HG03066 (cell line): ENCODE data around the gene RBBP8.

ENCODE experiments used
- ATAC-seq: cut with Tn5 transposase; IDR thresholded peaks from one replicate; pipeline ENCODE4 v1.9.1; 2021; ENCODE audit warnings: low read depth; ENCODE audit not compliant: unreplicated experiment

The RBBP8 gene

DNA sequence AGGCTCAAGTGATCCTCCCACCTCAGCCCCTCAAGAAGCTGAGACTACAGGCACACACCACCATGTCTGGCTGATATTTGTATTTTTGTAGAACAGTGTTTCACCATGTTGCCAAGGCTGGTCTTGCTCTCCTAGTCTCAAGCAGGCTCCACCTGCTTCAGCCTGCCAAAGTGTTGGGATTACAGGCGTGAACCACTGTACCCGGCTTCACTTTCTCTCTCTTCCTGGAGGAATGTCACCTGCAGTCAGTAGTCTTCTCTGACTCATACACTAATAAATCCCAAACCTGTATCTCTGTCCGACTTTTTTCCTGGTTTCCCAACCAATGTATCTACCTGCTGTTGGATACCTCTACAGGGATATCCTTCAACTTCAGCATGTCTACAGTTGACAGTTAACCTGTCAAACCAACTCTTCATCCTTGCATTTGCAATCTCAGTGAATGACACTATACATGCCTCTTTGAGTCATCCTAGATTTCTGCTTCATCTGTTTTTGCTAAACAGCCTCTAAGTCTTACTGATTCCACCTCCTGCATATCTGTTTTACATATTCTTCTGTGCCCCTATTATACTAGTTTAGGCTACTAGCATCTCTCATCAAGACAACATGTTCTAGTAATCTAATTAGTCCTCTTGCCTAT is 54.5 kb downstream of the RBBP8 start:
- no peak for ATAC-seq

DNA sequence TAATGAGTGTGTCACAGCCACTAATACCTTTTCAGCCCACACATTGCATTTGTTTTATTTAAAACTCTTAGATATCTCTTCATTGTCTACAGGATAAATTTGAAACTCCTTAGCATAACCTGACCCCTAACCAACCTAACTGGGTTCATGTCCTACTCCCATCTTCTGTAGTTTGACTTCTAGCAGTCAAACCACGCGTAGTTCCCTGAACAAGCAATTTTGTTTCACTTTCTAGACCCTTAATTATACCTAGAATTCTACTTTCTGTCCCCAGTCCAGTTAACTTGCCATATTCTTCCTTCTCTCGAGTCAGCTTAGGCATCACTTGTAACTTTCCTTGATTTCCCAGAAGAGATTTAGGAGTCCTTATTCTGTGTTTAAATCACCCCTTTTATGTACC is 55.1 kb downstream of the RBBP8 start:
- ATAC-seq, result no peak

DNA sequence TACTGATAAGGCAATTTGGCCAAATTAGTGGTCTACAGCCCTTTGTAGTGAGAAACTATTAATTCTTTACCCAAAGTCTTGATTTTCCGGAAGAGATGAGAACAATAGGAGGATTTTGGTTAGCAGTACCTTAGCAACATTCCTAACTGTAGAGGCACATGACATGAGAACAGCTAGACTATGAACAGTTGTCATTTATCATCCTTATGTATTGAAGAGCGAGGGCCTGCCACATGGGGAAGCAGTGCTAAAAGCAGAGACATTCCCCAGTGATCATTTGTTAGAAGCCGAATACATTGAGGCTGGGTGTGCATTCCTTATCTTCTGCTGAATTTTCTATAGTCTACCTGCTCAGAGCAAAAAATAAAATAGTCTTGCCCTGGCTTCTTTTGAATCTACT is 65.2 kb downstream of the RBBP8 start:
- no peak for ATAC-seq

DNA sequence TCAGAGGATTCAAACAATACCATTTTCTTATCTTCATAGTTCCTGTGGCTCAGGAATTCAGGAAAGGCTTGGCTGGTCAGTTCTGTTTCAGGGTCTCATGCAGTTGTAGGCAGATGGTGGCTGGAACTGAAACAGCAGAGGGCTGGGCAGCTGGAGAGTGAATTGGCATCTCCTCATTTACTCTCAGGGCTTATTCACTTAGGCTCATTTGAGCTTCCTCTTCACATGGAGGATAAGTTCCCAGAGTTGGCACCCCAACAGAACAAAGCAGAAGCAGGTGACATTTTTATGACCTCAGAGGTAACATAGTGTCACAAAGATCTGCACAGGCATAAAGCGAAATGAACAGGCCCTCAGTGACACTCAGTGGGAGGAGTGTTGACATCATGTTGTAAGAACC is 66.1 kb downstream of the RBBP8 start:
- no peak for ATAC-seq

DNA sequence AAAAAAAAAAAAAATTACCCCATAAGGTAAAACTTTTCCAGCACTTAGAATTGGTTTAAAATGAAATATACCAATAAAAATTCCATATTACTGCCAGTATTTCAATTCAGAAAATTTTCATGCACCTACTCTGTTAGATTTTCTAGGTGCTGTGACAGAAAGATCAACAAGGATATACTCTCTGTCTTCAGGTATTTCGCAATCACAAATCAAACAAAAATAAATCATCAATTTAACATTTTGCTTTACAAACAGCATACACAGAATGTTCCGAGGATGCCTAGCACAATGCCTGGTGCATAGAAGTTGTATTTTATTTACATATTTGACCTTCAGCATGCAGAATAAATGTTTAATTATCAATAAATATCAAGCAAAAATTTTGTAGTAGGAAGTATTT is 66.5 kb downstream of the RBBP8 start:
- no peak for ATAC-seq

DNA sequence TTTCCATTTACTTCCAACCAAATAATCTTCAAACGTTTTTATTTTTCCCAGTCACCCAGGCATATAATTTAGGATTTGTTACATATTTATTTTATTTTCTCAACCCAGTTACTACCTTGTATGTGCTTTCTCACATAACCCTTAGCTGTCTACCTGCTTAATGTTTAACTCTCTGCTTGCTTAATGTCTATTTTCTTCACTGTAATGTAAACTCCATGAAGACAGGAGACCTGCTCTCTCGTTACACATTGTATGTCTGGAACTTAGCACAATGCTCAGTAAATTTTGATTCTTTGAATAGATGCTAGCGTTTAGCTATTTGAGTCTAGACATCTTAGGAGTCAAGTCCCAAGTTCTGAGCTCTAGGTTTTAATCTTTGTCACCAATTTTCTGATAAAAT is 70.2 kb downstream of the RBBP8 start:
- ATAC-seq, result no peak

DNA sequence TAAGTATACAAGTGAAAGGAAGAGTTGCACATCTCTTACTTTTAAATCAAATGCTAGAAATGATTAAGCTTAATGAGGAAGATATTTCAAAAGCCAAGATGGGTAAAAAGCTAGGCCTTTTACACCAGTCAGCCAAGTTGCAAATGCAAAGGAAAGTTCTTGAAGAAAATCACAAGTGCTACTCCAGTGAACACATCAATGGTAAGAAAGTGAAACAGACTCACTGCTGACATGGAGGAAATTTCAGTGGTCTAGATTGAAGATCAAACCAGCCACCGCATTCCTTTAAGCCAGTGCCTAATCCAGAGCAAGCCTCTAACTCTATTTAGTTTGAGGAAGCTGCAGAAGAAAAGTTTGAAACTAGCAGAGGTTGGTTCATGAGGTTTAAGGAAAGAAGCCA is 79.1 kb downstream of the RBBP8 start:
- ATAC-seq, result no peak

DNA sequence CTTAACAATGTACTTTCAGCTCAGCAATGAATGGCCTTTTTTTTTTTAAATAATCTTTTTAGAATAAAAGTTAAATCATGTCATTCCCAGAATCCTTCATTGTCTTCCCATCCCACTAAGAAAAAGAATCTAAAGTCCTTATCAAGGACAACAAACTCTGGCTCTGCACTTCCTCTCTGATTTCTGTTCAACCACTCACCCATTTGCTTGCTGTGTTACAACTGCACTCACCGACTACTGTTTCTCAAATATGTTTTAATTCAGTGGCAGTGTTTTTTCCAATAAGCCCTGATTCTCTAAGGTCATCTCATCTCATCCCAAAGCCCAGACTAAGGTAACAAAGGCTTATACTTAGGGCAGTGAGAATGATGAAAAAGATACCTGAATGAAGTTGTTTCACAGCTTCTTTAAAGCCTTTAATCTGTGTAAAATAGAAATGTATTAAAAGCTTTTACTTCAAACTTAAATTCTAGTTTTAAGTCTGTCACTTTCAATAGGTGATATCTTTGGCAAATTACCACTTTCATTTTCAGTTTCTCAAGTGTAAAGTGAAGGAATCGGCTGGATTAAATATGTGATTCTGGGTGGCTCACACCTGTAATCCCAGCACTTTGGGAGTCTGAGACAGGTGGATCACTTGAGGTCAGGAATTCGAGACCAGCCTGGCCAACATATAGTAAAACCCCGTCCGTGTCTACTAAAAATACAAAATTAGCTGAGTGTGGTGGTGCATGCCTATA is 87.6 kb downstream of the RBBP8 start:
- no peak for ATAC-seq

DNA sequence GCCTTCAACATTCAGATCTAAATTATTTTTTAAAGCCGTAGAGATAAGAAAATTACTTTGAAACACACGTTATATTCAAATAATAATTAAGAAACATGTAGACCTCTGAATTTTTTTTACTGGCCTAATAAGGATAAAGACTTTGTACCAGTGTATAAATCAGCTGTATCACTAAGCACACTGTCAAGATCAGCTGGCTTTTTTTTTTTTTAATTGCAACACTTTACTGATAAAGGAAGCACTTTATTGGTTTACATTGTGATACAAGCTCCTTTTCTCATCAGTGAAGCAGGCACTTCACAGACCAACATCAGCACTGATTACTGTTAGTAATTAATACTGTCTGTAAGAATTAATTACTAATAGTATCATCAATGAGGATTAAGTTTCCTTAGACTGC is 88.5 kb downstream of the RBBP8 start:
- no peak for ATAC-seq

DNA sequence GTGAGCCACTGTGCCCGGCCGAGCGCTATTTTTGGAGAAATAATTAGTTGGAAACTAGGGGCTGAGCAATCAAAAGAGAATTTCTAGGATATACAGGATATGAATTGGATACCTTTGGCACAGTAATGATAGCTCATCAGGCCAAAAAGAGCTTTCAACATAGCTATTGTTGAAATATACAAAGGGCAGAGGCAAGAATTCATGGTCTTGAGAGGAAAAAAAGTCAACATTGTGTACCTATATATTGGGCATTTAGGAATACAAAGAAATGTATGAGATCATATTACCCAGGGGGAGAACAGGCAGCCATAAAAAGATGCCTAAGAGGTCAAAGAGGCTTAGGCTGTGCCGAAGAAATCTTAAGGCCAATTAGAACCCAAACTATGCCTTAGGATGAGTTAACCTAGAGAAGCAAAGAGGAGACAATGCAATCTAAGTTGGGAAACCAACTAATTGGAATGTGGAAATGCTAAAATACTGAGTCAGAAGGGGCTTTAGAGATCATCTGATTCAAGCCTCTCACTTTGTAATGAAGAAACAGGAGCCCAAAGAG is 99.0 kb downstream of the RBBP8 start:
- ATAC-seq, result no peak

DNA sequence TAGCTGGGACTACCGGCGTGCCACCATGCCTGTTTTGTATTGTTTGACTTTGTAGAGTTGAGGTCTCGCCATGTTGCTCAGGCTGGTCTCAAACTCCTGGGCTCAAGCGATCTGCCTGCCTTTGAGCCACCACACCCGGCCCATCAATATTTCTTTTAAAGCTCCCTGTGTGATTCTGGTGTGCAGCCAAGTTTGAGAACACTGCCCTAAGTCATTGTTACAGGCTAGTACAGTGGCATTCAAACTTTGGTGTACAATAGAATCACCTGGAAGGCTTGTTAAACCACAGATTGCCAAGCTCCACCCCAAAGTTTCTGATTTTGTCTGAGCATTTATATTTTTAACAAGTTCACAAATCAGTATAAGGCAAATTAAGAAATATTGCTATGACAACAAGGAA is 99.9 kb downstream of the RBBP8 start:
- no peak for ATAC-seq

DNA sequence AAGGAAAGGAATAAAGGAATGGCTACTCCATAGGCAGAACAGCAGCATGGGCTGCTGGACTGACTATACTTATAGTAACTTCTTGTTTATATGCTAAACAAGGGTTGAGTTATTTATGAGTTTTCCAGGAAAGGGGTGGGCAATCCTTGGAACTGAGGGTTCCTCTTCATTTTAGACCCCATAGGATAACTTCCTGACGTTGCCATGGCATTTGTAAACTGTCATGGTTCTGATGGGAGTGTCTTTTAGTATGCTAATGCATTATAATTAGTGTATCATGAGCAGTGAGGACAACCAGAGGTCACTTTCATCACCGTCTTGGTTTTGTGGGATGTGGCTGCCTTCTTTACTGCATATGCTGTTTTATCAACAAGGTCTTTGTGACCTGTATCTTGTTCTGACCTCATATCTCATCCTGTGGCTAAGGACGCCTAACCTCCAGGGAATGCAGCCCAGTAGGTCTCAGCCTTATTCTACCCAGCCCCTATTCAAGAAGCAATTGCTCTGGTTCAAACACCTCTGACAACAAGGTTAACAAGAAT is 103.6 kb downstream of the RBBP8 start:
- no peak for ATAC-seq

DNA sequence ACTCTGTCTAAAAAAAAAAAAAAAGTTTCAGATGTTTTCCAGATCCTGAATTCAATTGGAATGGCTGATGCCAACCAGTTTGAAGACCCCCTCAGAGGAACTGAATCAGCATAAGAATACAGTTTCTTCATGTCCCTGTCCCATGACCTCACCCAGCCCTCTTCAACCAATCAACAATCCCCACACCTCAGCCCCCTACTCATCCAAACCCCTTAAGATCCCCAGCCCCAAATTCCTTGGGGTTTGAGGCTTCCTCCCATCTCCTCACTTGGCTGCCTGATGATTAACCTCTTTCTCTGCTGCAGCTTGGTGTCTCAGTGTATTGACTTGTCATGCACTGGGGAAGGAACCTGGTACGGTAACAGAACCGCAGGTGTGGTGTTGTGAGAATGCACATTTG is 104.5 kb downstream of the RBBP8 start:
- ATAC-seq, result no peak

DNA sequence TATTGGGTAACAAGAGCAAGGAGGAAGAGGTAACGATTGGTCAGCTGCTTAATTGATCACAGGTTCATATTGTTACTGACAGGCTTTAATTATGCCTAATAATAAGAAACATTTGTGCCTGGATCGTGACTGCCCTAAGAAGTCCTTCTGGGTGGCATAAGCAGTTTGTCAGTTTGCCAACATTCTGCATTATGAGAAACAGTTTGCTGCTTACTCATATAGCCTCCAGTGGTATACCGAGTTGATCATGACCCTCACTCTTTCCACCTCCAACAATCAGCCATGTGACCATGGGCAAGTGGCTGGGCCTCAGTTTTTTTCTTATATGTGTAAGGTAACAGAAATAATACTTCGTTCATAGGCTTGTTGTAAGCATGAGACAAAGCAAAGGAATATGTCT is 105.6 kb downstream of the RBBP8 start:
- ATAC-seq, result no peak

DNA sequence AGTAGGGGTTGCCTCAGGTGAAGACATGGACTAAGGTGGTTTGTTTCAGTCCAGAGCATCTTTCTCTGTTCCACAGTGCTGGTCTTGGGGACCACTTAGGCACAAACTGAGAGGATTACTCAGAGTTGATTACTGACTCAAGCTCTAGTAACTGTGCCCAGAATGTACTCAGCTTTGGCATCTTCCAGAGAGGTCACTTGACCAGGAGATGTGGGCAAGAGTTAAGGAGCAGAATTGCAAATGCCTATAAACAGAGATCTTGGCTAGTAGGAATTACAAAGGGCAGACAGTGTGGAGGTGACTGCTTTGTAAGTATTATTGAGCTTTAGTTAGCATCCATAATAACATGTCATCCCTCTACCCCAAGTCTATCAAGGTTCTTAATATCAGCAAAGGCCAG is 109.0 kb downstream of the RBBP8 start:
- ATAC-seq, result no peak

DNA sequence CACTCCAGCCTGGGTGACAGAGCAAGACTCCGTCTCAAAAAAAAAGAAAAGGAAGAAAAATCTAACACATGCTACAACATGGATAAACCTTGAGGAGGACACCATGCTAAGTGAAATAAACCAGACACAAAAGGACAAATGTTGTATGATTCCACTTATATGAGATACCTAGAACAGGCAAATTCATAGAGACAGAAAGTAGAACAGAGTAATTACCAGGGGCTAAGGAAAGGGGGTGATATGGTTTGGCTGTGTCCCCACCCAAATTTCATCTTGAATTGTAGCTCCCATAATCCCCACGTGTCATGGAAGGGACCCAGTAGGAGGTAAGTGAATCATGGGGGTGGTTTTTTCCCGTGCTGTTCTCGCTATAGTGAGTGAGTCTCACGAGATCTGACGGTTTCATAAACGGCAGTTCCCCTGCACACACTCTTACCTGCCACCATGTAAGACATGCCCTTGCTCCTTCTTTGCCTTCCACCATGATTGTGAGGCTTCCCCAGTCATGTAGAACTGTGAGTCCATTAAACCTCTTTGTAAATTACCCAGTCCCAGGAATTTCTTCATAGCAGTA is 110.8 kb downstream of the RBBP8 start:
- no peak for ATAC-seq

DNA sequence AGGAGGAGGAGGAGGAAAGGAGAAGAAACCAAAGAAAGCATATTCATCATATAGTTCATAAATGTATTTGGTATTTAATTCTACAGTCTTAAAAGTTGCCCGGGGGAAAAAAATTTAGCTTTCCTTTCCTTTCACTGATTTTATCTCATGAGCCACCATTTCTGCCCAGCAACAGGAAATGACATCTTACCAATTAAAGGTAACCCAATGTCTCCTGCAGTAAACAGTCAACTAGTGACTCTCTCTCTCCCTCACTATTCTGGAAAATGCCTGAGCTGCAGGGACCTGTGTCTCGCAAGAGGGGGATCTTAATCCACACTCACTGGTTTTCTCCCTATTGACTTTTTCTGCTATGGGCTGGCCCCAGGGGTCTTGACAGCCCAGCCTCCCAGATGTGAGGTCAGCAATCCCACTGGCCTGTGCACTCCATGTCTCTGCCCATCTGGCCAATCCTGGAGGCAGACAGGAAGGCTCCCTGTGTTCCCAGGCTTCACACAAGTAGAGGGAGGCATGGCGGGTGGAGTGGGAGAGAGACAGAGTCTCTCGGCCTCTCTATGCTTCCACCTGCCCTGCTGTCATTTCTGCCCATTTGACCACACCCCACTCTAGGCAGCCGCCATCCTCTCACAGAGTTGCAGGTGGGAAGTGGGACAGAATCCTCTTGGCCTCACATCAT is 116.7 kb downstream of the RBBP8 start:
- ATAC-seq, result no peak

DNA sequence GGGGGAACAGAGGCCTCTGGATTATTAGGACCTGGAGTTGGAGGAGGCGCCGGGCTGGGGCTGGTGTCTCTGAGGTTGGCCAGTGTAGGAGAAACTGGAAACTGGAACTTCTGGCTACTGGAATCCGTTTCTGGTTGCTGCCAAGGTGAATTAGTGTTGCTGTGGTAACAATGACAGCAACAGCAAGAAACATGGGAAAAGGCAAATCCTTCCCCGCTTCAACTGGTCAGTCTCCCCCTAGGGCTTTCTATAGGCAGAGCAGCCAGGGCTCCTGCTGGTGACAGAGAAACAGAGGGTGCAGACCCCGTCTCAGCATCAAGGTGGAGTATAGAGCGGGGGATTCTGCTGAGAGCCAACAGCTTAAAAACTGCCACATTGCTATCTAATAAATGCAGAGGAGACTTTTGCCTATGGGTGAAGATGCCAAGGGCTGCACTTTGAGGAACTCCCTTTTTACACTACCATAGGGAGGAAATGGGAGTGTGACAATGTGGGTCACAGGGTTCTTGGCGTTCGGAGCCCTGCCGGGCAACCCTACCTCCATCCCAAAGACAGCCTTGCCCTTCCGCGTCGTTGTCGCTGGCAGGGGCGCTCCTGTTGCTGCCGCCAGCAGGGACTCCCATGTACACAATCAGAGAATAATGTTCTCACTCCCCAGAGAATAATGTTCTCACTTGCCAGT is 120.8 kb downstream of the RBBP8 start:
- ATAC-seq, result no peak

DNA sequence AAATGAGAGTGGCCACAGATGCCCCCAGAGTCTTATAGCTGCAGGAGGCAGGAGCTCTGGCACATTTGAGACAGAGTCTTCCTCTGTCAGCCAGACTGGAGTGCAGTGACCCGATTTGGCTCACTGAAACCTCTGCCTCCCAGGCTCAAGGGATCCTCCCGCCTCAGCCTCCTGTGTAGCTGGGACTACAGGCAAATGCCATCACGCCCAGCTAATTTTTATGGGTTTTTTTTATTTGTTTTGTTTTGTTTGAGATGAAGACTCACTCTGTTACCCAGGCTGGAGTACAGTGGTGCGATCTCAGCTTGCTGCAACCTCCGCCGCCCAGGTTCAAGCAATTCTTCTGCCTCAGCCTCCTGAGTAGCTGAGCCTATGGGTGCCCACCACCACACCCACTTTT is 121.4 kb downstream of the RBBP8 start:
- ATAC-seq, result no peak

DNA sequence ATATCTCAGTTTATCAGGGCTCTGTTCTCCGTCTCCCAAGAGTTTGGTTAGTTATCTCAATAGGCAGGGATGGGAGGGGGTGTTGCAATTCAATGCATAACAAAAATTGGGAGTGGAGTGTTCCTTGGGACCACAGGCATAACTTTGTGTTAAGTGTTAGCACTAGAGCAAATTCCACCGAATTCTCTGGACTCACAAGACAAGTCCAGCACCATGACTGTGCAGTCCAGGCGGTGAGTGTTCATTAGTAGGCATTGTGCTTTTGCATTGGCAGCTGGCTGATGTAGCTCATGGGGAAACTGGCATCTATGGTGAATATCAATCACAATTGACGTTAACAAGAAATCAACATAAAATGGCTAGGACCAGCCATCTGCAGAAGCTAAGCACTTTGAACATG is 123.2 kb downstream of the RBBP8 start:
- no peak for ATAC-seq

DNA sequence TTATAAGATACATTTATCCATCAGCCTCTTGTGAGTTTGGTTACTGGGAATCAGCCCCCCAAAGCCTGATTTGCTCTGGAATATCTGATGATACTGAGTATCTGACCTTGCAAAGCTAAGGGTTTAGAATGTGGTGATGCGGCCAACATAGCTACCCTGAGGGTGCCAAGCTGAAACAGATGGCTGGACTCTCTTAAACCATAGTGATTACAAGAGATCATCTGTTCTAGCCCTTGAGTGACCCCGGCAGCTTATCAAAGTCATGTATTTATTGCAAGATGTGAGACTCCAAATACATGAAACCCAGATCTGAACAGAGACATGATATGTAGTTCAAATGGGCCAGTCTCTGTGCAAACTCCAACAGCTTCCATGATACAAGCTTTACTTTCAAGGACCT is 124.0 kb downstream of the RBBP8 start:
- ATAC-seq, result no peak
